Gastroesophageal sphincter (tissue), 4 donors: Measurements from ENCODE around the gene CCDC124. TPM values are rescaled to one million over a fixed set of nuclear protein-coding genes. Genes with fewer than 3 reads are reported as not detected.
"Not testable (repeated sequence)": the region's sequence is repeated elsewhere in the genome, so short reads cannot be mapped to it uniquely, and the experiment has no call there.

Experiments used
- ATAC-seq: fragments of 150-250 bp; one replicate; pipeline ENCODE4 v1.9.1; 2016; ENCODE audit warnings: mild to moderate bottlenecking, moderate library complexity
- H3K27ac ChIP-seq, 4 donors: fragments of 200-600 bp; sonication (generic) in 3 of 4; 1 replicate in 3 of 4; 2 replicates in 1 of 4; pipeline ENCODE4 v1.5.1; 2016 to 2019
- H3K27me3 ChIP-seq: fragments of 200-600 bp; sonication (generic); one replicate; pipeline ENCODE4 v1.5.1; 2019
- H3K36me3 ChIP-seq, 2 donors: fragments of 200-600 bp; sonication (generic); one replicate each; pipeline ENCODE4 v1.5.1; 2019; ENCODE audit warnings: control low read depth in 1 of 2
- H3K4me1 ChIP-seq, 3 donors: fragments of 200-600 bp; sonication (generic); 1 replicate in 2 of 3; 2 replicates in 1 of 3; pipeline ENCODE4 v1.5.1; 2016 to 2019; ENCODE audit warnings: control low read depth in 2 of 3
- H3K4me3 ChIP-seq, 2 donors: fragments of 200-600 bp; sonication (generic); one replicate each; pipeline ENCODE4 v1.5.1; 2019; ENCODE audit warnings: mild to moderate bottlenecking in 1 of 2, moderate library complexity in 1 of 2
- H3K9me3 ChIP-seq, 3 donors: fragments of 200-600 bp; sonication (generic); one replicate each; pipeline ENCODE4 v1.5.1; 2017 to 2019; ENCODE audit warnings: control low read depth in 2 of 3
- CTCF ChIP-seq, 4 experiments: fragments of 200-600 bp in 2 of 4; fragments of 450-650 bp in 2 of 4; sonication (generic) in 1 of 4; IDR thresholded peaks; one replicate each; pipeline ENCODE4 v1.5.1; 2017 to 2019; ENCODE audit warnings: antibody characterized with exemption in 4 of 4, mild to moderate bottlenecking in 2 of 4, moderate library complexity in 2 of 4
- EP300 ChIP-seq: sonication (generic); formaldehyde crosslinking; IDR thresholded peaks from one replicate; pipeline ENCODE4 v1.6.1; 2017; ENCODE audit warnings: antibody characterized with exemption, mild to moderate bottlenecking
- POLR2A ChIP-seq, 2 donors: fragments of 450-650 bp; IDR thresholded peaks; one replicate each; pipeline ENCODE4 v1.6.1; 2017; ENCODE audit warnings: antibody characterized with exemption in 2 of 2, mild to moderate bottlenecking in 2 of 2, moderate library complexity in 1 of 2
- POLR2AphosphoS5 ChIP-seq: sonication (generic); formaldehyde crosslinking; IDR thresholded peaks from one replicate; pipeline ENCODE4 v1.6.1; 2017; ENCODE audit warnings: antibody characterized with exemption
- WGBS, 2 donors: methylation state at CpG; one replicate each; pipeline ENCODE4 v1.1.5; 2018; ENCODE audit warnings: low coverage in 1 of 2; 5-methylcytosine and 5-hydroxymethylcytosine counted together
- total RNA-seq, 4 donors: library from RNA; depleted of rRNA; stranded (reverse); fragments of >200 nt; gene quantifications; one replicate each; pipeline ENCODE4 v1.1.0, GENCODE V29; 2016

The CCDC124 gene
- total RNA-seq, 4 donors from 2014 or later: 48.1 to 75.9 (median 56.6) TPM

GRCh38 chr19:17915940-17916593 is 16.7 kb upstream of the CCDC124 start:
- Histone ChIP-seq H3K4me1 (no peaks in the 10 kb centered on the region), H3K27me3 (peaks cover 54% of the 10 kb centered on the region), H3K4me3 (no peak overlapping the region), H3K9me3 (peaks cover 0 to 30% (median 0%) of the 10 kb centered on the region in 3 donors), H3K36me3 (no peaks in the 10 kb centered on the region), H3K27ac (no peak overlapping the region)
- no peak for ATAC-seq
- WGBS, 2 donors: 78 to 89% methylated on average over 5 of the region's 6 CpGs
- TF ChIP-seq EP300 (no peak), POLR2AphosphoS5 (no peak), CTCF (IDR thresholded peaks at IDR 0.05) (no peak)

- not testable (repeated sequence) for H3K4me1 ChIP-seq, H3K36me3 ChIP-seq, H3K4me3 ChIP-seq, H3K27ac ChIP-seq, ATAC-seq
- WGBS, 2 donors: no CpG with 5 or more reads among the region's 30 CpGs
- H3K9me3 ChIP-seq: peaks cover 0 to 21% (median 0%) of the 10 kb centered on the region in 3 donors
- peaks cover 45% of the 10 kb centered on the region for H3K27me3 ChIP-seq
Measured at GRCh38 chr19:17918151-17918550, 14.7 kb upstream of the CCDC124 start.

GRCh38 chr19:17919122-17919521 is 13.7 kb upstream of the CCDC124 start:
- not testable (repeated sequence) for H3K27ac ChIP-seq, H3K36me3 ChIP-seq, H3K4me1 ChIP-seq, ATAC-seq, H3K4me3 ChIP-seq
- peaks cover 0 to 11% (median 0%) of the 10 kb centered on the region in 3 donors for H3K9me3 ChIP-seq
- no CpG with 5 or more reads among the region's 5 CpGs for WGBS, 2 donors
- peaks cover 35% of the 10 kb centered on the region for H3K27me3 ChIP-seq

- Histone ChIP-seq H3K36me3 (no peaks in the 10 kb centered on the region), H3K4me1 (no peaks in the 10 kb centered on the region), H3K27ac (no peak overlapping the region), H3K9me3 (peaks cover 0 to 9% (median 0%) of the 10 kb centered on the region in 3 donors), H3K4me3 (no peak overlapping the region), H3K27me3 (peaks cover 21% of the 10 kb centered on the region)
- ATAC-seq: no peak
- TF ChIP-seq CTCF (IDR thresholded peaks at IDR 0.05) (no peak), POLR2AphosphoS5 (no peak), POLR2A (IDR thresholded peaks at IDR 0.05) (no peak), EP300 (no peak)
Measured at GRCh38 chr19:17920527-17920926, 12.3 kb upstream of the CCDC124 start.

GRCh38 chr19:17922138-17922537 is 10.7 kb upstream of the CCDC124 start:
- no peak for ATAC-seq
- Histone ChIP-seq H3K27ac (no peak overlapping the region), H3K4me1 (no peaks in the 10 kb centered on the region), H3K4me3 (no peak overlapping the region), H3K9me3 (peaks cover 0 to 9% (median 0%) of the 10 kb centered on the region in 3 donors), H3K36me3 (no peaks in the 10 kb centered on the region), H3K27me3 (peaks cover 7% of the 10 kb centered on the region)
- TF ChIP-seq CTCF (IDR thresholded peaks at IDR 0.05) (no peak), EP300 (no peak), POLR2A (IDR thresholded peaks at IDR 0.05) (no peak), POLR2AphosphoS5 (no peak)
- WGBS, 2 donors: 67 to 69% methylated on average over 1 of the region's 3 CpGs

- Histone ChIP-seq H3K27me3 (no peaks in the 10 kb centered on the region), H3K9me3 (no peaks in the 10 kb centered on the region), H3K27ac (no peak overlapping the region), H3K4me3 (no peak overlapping the region), H3K36me3 (no peaks in the 10 kb centered on the region), H3K4me1 (no peaks in the 10 kb centered on the region)
- ATAC-seq: no peak
- 52 to 69% methylated on average over 3 to 4 of the region's 4 CpGs for whole genome bisulfite sequencing, 2 donors
- no peak for TF ChIP-seq EP300
- TF ChIP-seq CTCF (IDR thresholded peaks at IDR 0.05): no peak
- TF ChIP-seq POLR2AphosphoS5: no peak
- TF ChIP-seq POLR2A (IDR thresholded peaks at IDR 0.05): no peak
Measured at GRCh38 chr19:17926044-17926443, 6.8 kb upstream of the CCDC124 start.
